ENCODE measurements around the gene OPTC. TPM values are rescaled to one million over a fixed set of nuclear protein-coding genes. Genes with fewer than 3 reads are reported as not detected.

Gene OPTC
- polyA plus RNA-seq, 12 donors: not detected

DNA sequence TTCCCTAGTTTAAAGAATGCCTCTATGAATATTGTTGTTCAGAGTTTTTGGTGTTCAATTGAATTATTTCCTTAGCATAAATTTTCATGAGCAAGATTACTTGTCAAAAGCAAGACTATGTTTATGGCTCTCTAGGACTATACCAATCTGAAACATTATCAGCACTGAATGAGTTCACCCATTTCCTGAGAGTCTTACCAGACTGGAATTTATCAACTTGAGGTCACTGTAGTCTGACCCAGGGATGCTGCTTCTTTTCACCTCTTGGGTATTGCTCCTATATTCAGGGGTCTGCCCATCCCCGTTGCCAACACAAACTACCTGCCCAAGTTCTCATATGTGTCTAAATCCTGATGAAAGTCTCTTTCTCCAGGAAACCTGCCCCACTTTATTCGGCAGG, 42.6 kb downstream of the OPTC start:
- no peak for DNase-seq

DNA sequence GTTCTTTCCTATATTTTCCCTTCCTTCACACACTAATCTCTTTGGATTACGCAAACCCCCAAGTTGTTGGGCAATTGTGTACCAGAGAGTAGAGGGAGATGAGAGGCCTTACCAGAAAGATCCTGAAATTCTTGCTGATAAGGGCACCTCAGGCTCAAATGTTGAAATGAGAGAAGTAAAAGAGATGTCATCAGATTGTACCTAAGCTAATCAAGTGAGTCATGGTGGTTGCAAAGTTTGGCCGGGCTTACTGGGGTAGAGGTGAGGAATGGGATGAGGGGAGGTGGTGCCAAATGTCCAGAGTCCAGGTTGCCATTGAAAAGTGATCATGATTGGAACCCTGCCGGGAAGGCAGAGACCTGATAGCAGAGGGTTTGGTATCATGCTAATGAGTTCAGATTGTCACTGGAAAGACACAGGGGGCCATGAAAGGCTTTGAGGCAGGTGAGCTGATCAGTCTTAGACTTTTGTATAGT, 43.1 kb downstream of the OPTC start:
- no peak for DNase-seq

DNA sequence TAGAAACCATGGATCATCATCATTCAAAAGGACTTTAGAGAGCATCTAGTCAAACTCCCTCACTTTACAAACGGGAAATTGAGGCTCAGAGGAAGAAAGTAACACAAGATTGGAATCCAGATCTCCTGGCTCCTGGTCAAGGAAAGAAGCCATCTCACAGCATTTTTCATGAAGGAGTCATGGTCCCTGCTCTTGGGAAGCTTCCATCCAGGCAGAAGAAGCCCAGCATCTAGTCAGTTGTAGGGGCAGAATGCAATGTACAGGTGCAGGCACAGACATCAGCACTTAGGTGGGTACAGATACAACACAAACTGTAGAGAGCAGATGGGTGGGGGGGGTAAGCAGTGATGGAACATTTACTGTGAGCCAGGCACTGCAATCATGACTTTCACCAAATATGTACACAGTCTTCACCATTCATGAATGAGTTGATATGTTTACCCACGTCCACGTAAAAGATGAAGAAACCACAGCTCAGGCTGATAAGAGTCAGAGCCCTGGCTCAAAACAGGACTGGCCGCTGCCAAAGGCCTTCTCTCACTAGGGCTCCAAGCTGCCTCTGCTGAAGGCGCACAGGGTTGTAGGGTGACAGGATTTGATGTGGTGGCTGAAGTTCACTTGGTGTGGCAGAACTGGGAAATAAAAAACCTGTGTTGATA, 44.0 kb downstream of the OPTC start:
- DNase-seq: no peak

DNA sequence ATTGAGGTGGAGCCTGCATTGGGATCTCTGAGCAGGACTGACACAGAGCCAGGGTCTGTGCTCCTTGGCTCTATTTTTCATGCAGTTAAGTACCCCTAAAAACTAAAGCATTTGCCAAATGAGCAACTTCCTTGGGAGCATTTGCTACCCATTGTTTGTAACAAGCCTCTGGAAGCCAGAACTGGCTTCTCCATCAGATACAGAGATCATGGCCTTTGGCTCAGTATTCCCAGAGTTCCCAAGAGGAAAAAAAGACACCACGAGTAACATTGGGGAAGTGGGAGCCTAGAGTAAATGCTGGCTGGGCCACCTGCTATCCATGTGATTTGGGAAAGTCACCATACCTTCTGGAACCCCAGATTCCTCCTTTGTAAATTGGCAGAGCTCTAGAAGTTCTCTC, 44.8 kb downstream of the OPTC start:
- DNase-seq: no peak

DNA sequence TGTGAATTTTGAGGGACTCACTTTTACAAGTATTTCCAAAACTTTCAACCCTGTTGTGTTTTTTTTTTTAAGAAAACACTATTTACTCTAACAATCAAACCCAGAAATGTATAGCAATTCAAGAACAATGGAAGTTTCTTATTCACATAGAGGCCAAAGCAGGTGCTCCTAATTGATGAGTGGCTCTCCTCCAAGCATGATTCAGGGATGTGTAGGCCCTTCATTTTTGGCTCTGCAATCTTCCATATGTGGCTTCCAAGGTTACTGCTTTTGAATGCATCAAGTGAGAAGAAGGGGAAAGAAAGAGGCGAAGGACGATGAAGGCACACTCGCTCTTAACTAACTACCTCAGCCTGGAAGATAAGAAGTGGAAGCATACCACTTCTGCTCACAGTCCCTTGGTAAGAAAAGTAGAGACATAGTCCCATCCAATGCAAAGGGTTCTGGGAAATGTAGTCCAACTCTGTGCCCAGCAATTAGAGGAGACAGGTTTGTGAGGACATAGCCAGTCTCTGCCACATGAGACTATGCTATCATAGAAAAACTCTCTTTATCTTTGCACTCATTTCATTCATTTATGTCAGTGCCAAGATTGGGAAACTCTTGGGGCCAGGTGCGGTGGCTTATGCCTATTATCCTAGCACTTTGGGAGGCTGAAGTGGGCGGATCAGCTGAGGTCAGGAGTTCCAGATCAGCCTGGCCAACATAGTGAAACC, 46.0 kb downstream of the OPTC start:
- DNase-seq: no peak

DNA sequence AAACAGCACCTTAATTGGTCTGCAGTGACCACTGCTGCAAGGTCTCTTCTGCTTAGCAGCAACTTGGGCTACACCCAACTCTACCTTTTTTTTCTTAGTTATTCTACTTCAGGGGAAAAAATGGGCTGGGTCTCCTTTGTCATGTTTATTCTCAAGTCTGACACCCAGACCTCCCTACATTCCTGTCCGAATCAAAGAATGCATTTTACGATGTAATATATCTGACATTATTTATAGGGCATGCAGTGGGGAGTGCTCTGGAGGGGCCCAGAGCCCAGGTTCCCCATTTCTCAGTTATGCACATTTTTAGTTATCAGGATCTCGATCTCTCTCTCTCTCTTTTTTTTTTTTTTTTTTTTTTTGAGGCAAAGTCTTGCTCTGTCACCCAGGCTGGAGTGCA, 50.5 kb downstream of the OPTC start:
- no peak for DNase-seq

DNA sequence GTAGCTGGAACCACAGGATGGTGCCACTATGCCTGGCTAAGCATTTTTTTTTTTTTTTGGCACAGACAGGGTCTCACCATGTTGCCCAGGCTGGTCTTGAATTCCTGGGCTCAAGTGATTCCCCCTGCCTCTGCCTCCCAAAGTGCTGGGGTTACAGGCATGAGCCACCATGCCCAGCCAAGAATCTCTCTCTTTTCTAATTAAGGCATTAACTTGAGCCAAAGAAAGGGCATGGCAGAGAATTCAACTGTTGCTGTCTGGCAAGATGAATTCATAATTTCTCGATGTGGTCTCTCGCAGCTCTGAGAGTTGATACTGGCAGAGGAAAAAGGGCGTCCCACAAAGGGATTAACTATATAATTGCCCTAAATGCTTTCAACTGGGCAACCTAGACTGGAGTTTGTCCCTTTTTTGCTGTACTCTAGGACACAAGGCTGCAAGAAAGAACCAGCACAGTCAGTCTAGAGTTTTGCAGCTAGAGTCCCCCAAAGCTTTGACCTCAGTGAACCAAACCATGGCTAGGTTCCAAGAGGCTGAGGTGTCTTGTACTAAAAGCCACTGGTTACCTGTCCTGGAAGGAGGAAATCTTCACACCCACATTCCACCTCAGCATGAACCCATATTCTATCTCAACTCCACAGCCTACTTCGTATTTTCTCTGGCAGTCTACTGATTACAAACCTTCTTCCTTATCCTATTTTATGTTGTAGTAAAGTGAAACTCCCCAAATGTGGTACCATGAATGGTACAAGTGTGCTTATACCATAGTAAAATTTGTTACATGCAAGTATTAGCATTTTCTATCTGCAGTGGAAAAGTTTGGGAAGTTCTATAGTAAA, 51.2 kb downstream of the OPTC start:
- DNase-seq: no peak

DNA sequence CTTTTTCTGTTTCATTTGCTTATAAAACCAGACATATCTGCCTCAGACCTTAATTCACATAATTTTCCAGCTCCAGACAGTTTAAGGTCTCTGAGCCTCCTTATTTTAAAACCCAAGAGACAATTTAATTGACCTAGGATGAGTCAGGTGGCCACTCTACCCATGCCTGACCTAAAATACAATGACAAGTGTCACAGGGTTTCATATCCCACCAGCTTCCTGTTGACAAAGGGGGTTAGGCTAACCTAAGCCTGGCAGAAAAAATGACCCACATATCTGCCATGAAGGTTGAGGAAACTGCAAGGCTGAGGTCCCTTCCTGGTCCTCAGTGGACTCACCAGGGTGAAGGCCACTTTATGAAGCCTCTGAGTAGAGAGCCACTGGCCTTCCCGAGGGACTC, 52.3 kb downstream of the OPTC start:
- DNase-seq: no peak

DNA sequence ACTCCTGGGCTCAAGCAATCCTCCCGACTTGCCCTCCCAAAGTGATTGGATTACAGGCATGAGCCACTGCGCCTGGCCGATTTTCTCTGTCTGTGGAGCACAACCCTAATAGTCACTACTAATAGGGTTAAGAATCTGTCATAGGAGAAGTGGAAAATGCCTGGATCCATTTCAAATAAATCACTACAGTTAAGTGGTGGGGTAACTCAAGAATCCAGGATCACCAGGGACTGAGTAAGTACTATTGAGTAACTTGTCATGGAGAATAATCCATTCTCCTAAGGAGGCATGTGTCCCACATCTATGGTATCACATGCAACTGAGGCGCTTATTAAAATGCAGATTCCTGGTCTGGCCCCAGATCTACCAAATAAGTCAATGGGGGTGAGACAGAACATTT, 53.2 kb downstream of the OPTC start:
- DNase-seq: no peak

DNA sequence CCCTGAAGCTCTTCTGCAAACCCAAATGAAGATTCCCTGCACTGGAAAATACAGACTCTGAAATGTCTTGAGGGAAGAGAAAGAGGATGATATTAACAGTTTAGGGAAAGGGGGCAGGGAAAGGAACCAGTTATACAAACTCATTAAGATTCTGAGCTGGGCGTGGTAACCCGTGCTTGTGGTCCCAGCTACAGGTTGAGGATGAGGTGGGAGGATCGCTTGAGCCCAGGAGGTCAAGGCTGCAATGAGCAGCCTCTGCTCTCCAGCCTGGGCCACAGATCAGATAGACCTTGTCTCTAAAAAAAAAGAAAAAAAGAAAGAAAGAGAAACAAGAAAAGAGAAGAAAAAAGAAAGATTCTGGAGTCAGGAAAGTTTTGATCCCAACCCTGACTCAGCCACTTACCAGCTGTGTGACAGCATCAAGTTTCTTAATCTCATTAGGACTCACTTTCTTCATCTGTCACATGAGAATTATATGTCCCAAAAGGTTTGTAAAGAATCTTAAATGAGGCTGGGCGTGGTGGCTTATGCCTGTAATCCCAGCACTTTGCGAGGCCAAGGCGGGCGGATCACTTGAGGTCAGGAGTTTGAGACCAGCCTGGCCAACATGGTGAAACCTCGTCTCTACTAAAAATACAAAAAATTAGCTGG, 53.9 kb downstream of the OPTC start:
- DNase-seq: no peak

DNA sequence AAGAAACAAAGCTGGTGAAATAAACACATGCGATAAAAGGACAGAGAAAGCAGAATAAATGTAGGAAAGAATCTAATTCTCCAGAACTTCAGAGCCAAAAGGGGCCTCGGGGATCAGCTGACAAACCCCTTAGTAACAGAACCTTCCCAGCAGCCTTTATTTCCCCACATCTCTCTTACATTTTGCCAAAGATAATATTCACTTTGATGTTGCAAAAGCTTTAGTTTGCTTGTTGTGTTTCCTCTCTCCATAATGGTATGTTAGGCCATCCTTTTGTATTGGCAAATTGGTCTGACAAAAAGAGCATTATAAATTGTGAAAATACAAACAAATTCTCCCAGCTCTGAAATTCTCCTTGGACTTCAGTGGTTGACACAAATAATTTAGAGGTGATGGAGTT, 54.9 kb downstream of the OPTC start:
- DNase-seq: no peak

DNA sequence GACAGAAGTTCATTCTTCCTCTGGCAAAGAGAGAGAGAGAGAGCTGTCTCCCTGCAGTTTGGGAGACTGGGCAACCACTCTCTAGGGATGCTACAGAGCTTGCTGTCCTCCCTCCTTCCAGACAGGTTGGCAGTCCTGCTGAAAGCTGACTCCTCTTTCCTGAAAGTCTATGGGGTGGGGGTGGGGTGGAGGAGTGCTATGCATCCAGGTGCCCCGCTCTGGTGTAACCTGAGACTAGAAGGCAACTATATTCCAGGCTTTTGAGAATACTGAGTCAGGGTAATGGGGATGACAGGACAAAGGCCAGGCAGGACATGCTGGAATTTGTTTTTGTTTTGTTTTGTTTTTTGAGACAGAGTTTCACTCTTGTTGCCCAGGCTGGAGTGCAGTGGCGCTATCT, 55.4 kb downstream of the OPTC start:
- no peak for DNase-seq

DNA sequence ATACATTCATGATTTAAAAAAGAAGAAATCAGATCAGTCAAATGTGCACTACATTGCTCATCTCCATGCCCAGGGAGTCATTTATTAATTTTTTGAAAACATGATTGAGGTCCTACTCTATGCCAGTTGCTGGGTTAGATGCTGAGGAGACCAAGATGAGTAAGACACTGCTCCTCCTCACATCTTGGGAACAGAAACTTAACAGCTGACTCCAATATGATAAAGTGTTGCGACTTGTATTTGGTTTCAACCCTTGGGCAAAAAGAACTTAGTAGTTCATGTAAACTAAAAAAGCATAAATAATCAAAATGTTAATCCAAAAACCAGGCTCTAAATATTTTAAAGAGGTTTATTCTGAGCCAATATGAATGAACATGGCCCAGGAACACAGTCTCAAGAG, 56.9 kb downstream of the OPTC start:
- no peak for DNase-seq

DNA sequence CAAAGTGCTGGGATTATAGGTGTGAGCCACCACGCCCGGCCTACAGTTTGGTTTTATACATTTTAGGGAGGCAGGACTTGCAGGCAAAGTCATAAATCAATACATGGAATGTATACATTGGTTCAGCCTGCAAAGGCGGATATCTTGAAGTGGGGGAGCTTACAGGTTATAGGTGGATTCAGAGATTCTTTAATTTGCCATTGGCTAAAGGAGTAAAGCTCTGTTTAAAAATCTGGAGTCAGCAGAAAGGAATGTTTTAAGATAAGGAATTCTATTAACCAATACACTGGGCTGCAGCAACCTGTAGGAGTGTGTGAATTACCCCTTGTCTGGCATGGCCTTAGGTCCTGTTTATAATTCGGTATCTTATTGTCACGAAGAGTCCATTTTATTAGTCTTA, 57.6 kb downstream of the OPTC start:
- DNase-seq: no peak

DNA sequence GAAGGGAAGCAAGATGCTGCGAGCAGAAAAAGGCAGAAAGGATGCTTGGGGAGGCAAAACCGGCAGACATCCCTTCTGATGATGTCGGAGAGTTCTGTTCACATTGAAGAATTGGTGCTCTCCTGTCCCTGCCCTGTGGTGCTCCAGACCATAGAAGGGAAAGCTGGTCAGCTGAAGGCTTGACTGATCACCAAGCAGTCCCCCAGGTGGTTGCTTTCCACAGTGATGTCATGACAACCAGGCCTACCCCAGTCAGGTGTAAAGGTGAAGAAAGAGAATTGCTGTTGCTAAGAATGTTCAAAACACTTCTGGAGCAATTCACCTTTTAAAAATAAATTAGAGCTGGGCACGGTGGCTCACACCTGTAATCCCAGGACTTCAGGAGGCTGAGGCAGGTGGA, 59.5 kb downstream of the OPTC start:
- DNase-seq: no peak

DNA sequence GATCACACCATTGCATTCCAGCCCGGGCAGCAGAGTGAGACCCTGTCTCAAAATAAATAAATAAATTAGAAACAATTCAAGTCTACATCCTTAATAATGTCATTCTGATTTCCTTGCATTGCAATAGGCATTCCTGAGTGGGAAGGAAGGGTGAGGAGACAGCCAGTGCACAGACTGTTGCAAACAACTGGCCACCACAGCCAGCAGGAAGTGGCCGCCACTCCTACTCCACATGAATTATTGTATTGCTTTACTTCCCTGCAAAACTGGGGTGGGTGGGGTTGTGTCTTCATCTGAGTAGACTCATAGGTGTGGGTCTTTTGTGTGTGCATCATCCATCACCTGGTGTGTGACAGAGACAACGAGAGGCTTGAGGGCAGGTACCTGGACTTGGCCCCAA, 60.1 kb downstream of the OPTC start:
- DNase-seq: no peak

DNA sequence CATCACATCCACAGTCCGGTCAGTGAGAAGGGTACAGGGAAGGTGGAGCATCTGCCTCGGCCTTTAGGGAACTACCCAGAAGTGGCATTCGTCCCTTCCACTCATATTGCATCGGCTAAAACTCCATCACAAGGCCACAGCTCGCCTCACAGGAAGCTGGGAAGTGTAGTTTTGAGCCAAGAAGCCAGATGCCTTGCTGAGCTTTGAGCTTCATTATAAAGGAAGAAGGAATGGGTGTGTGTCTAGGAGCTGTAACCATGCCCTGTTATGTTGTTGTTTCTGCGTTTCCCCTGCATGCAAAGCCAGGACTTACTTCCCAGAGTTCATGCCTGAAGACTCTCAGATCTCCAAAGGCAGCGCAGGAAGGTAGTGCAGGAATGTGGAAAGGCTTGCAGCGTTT, 61.1 kb downstream of the OPTC start:
- peak; percentile 38 for DNase-seq

DNA sequence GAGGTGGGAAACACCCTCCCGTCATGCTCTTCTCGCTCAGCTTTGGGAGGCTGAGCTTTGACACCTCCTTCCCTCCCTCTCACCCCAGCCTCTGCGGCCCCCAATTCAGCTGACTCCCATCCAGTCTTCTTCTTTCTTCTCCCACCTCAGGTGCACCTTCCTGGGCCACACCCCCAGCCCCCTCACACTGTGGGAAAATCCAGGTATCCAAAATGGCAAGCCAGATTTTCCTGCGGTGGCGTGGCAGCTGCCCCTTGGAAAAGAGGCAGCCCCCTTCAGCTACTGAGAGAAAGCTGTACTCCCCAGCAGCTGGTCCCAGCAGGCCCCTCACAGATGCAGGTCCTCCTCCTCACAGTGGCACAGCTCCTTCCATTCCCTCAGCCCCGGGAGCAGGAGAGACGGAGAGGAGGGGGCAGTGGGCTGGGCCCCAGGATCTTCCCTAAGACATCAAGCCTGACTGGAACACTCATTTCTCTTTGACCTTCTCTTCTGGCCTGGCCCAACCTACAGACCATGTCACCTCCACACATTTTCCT, 61.6 kb downstream of the OPTC start:
- no peak for DNase-seq

DNA sequence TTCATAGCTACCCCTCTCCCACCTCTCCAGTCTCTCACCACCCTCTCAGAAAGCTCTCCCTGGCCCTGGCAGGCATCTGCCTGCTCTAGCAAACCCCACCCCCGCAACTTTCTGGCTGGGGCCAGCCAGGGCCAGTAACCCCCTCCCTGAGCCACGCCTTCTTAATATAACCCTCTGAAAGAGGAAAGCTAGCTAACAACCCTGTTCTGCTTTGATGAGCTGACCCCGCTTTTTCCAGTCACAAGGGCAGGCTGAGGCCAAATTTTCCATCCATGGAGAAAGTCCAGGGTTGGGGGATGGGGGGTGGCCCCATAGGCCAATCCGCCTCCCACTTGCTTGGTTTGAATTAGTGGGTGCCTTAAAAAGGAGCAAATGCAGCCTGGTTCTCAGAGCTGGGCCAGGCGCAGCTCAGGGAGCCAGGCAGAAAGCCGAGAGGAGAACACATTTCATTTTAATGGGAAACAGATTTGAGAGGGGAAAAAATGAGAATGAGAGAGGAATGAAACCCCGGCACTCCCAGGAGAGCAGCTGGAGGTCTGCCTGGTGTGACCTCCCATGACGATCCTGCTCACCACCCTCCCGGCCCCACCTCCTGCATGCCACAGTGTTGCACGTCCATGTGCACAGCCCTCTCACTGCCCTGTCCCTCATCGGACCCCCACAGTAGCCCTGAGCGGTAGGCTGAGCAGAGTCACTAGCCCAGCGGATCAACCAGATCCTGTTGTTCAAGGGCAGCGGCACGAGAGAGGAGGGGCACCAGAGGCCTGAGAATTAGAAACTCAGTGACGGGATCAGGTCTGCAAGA, 62.3 kb downstream of the OPTC start:
- peak; percentile 88 for DNase-seq

DNA sequence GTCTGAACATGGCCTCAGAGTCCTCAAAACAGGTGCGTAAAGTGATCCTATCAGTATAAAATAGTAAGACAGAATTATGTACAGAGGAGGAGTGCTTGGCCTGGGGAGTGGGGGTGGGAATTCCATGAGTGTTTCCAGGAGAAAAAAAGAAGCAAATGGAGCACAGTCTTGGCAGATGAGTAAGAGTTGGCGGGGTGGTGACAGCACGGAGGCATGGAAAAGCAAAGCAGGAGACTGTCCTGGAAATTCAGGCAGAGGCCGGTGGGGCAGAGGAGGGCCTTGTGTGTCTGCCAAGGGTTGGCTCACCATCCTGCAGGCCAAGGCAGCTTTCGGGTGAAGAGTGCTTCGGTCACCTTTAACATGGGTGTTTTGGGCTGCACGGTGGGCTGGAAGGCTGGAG, 63.4 kb downstream of the OPTC start:
- peak; percentile 59 for DNase-seq
